ENCODE measurements around the gene BMPR1A.
"Not testable (repeated sequence)": the region's sequence is repeated elsewhere in the genome, so short reads cannot be mapped to it uniquely, and the experiment has no call there.

BMPR1A gene

DNA sequence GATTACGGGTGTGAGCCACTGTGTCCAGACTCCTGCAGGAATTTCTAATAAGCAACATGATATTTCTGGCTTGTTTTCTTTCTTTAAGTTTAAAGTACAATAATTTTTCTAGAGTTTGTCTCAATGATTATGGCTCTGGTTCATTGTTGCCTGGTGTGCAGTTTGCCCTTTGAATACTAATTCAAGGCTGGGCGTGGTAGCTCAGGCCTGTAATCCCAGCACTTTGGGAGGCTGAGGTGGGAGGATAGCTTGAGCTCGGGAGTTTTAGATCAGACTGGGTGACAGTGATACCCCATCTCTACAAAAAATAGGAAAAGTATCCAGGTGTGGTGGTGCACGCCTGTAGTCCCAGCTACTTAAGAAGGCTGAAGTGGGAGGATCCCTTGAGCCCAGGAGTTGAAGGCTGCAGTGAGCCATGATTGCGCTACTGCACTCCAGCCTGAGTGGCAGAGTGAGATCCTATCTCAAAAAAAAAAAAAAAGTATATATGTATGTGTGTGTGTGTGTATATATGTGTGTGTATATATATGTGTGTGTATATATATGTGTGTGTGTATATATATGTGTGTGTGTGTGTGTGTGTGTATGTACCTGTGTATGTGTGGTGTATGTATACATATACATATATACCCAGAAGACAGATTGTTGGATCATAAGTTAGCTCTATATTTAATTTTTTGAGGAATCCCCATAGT, 220.1 kb downstream of the BMPR1A start:
- no peak overlapping the region for H3K4me3 Mint-ChIP-seq
- peaks cover 9% of the 10 kb centered on the region for H3K4me1 Mint-ChIP-seq (ENCODE audit: low read depth)
- no peaks in the 10 kb centered on the region for H3K36me3 Mint-ChIP-seq
- no peaks in the 10 kb centered on the region for H3K9me3 Mint-ChIP-seq (ENCODE audit: low read depth)
- no peak overlapping the region for H3K27ac Mint-ChIP-seq
- H3K27me3 Mint-ChIP-seq: no peaks in the 10 kb centered on the region

- not testable (repeated sequence) for H3K4me3 Mint-ChIP-seq; H3K27me3 Mint-ChIP-seq; H3K9me3 Mint-ChIP-seq (ENCODE audit: low read depth); H3K27ac Mint-ChIP-seq; H3K4me1 Mint-ChIP-seq (ENCODE audit: low read depth); H3K36me3 Mint-ChIP-seq
These were observed 222.0 kb downstream of the BMPR1A start for GRCh38 chr10:86978457-86978856.

- H3K27me3 Mint-ChIP-seq: no peaks in the 10 kb centered on the region
- no peaks in the 10 kb centered on the region for H3K4me1 Mint-ChIP-seq (ENCODE audit: low read depth)
- no peak overlapping the region for H3K4me3 Mint-ChIP-seq
- H3K36me3 Mint-ChIP-seq: no peaks in the 10 kb centered on the region
- no peaks in the 10 kb centered on the region for H3K9me3 Mint-ChIP-seq (ENCODE audit: low read depth)
- H3K27ac Mint-ChIP-seq: no peak overlapping the region
These were observed 222.9 kb downstream of the BMPR1A start for GRCh38 chr10:86979296-86979818.

DNA sequence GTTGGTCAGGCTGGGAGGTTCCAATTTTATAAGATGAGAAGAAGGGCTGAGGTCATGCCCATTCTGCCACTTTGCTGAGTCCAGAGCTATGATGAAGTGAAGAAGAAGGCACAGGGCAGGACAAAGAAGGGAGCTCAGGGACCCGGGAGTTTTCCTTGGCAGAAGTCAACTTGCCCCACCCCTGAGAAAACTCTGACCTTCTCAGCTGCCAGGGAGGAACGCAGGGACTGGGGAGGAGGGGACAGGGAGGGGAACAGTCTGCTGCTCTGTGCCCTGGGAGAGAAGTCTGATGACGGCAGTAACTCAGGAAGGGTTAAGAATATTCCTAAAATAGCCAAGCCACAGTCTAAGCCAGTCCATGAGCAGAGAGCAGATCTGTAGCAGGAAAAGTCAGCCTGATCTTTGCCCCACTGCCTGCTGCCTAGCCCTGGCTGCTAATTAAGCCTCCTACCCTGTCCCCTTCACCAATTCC, 223.6 kb downstream of the BMPR1A start:
- Mint-ChIP-seq H3K9me3 (ENCODE audit: low read depth) (no peaks in the 10 kb centered on the region), H3K36me3 (no peaks in the 10 kb centered on the region), H3K27ac (no peak overlapping the region), H3K27me3 (no peaks in the 10 kb centered on the region), H3K4me1 (ENCODE audit: low read depth) (no peaks in the 10 kb centered on the region), H3K4me3 (no peak overlapping the region)

GRCh38 chr10:86981020-86981419, 224.6 kb downstream of the BMPR1A start:
- not testable (repeated sequence) for H3K36me3 Mint-ChIP-seq; H3K4me3 Mint-ChIP-seq; H3K9me3 Mint-ChIP-seq (ENCODE audit: low read depth); H3K4me1 Mint-ChIP-seq (ENCODE audit: low read depth); H3K27ac Mint-ChIP-seq; H3K27me3 Mint-ChIP-seq

DNA sequence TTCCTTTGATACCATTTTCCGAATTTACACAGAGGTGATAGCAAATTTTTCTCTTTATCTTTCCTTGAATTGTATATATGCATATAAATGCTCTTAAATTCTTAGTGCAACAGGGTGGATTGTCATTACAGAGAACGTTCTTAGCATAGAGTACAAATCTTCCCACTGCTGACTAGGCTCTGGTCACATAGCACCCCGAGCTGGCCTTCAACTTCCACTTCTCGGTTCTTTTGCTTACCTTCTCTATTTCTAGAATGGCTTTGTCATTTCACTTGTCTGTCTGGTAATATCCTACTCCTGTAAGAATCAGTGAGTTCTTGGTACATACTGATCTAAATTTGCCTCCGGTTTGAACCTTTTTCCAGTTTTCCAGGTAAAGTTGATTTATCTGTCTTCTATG, 225.3 kb downstream of the BMPR1A start:
- Mint-ChIP-seq H3K36me3 (no peaks in the 10 kb centered on the region), H3K4me3 (no peak overlapping the region), H3K27me3 (no peaks in the 10 kb centered on the region), H3K4me1 (ENCODE audit: low read depth) (no peaks in the 10 kb centered on the region), H3K9me3 (ENCODE audit: low read depth) (no peaks in the 10 kb centered on the region), H3K27ac (no peak overlapping the region)
